GM12878 (cell line): ENCODE data around the gene CCL16. TPM values are rescaled to one million over a fixed set of nuclear protein-coding genes. Genes with fewer than 3 reads are reported as not detected.
A peak's percentile ranks its signal among the peaks of the same experiment; 100 is the strongest.

Source experiments
- ATAC-seq: fragments of 200-7000 bp; cut with Tn5 transposase; 3 replicates; pipeline ENCODE4 v1.9.1; 2020; ENCODE audit warnings: mild to moderate bottlenecking, moderate library complexity
- BruUV-seq: library from RNA; stranded (reverse); fragments of 400-500 nt; replicated peaks from 2 replicates; lab custom pipeline; 2021; lab: Mats Ljungman, UMichigan
- CTCF ChIA-PET: fragments of 300-600 bp; sonication (Branson Sonifier 250); formaldehyde crosslinking; extraction: SDS; loops from one replicate; lab custom pipeline; 2021; ENCODE audit warnings: inconsistent platforms; lab: Yijun Ruan, JAX
- POLR2A ChIA-PET: fragments of 350-600 bp; formaldehyde crosslinking; extraction: SDS; loops from one replicate; lab custom pipeline; 2021; ENCODE audit warnings: inconsistent platforms; lab: Charles Lee
- RAD21 ChIA-PET: fragments of 300-600 bp; sonication (Branson Sonifier 250); formaldehyde crosslinking; loops from one replicate; lab custom pipeline; 2023; ENCODE audit warnings: antibody characterized with exemption; ENCODE audit not compliant: unreplicated experiment; lab: Charles Lee
- SMC1A ChIA-PET: fragments of 300-600 bp; sonication (Branson Sonifier 250); formaldehyde crosslinking; loops from one replicate; lab custom pipeline; 2023; ENCODE audit not compliant: unreplicated experiment, uncharacterized antibody; lab: Charles Lee
- DNase-seq: peaks from one replicate; pipeline ENCODE4 v3.0.0-alpha.2; 2011; ENCODE audit warnings: low read depth, low spot score
- FAIRE-seq: peaks from 3 replicates; lab custom pipeline; 2011; peaks lifted over from hg19 to GRCh38; lab: Jason Lieb, UNC
- H2AFZ ChIP-seq: 2 replicates; pipeline ENCODE4 v1.6.0; 2011; ENCODE audit warnings: low read depth, low read length, control low read depth; ENCODE audit not compliant: control insufficient read depth
- H3K27ac ChIP-seq: 2 replicates; pipeline ENCODE4 v1.5.1; 2011; ENCODE audit warnings: control low read depth; ENCODE audit not compliant: control insufficient read depth, insufficient read depth
- H3K27me3 ChIP-seq, 2 experiments: replicated peaks in 1 of 2; 2 replicates each; pipeline versions ENCODE4 v1.6.0 to v1.6.1; 2011; ENCODE audit warnings: low read length in 1 of 2; ENCODE audit not compliant: control insufficient read depth in 2 of 2, insufficient read depth in 2 of 2
- H3K36me3 ChIP-seq, 2 experiments: 2 replicates each; pipeline ENCODE4 v1.5.1; 2011; ENCODE audit warnings: low read length in 1 of 2; ENCODE audit not compliant: control insufficient read depth in 2 of 2, insufficient read depth in 2 of 2
- H3K4me1 ChIP-seq: 2 replicates; pipeline ENCODE4 v1.6.1; 2011; ENCODE audit warnings: mild to moderate bottlenecking, low read length, moderate library complexity, mixed read lengths; ENCODE audit not compliant: control insufficient read depth, insufficient read depth
- H3K4me2 ChIP-seq: 2 replicates; pipeline ENCODE4 v1.6.0; 2011; ENCODE audit warnings: control low read depth; ENCODE audit not compliant: control insufficient read depth, insufficient read depth
- H3K4me3 ChIP-seq: fragments of 200-600 bp; sonication (generic); 2 replicates; pipeline ENCODE4 v1.5.1; 2016
- H3K79me2 ChIP-seq: 2 replicates; pipeline ENCODE4 v1.6.0; 2011; ENCODE audit warnings: low read length; ENCODE audit not compliant: control insufficient read depth, insufficient read depth
- H3K9ac ChIP-seq: 2 replicates; pipeline ENCODE4 v1.8.0; 2011; ENCODE audit warnings: low read length, control low read depth, mixed read lengths; ENCODE audit not compliant: control insufficient read depth, insufficient read depth
- H3K9me3 ChIP-seq: replicated peaks from 3 replicates; pipeline ENCODE4 v1.5.1; 2011; ENCODE audit warnings: mild to moderate bottlenecking, low read length; ENCODE audit not compliant: control insufficient read depth, insufficient read depth
- H4K20me1 ChIP-seq: 2 replicates; pipeline ENCODE4 v1.6.0; 2011; ENCODE audit not compliant: control insufficient read depth, insufficient read depth
- BRCA1 ChIP-seq: IDR thresholded peaks from 2 replicates; pipeline ENCODE4 v1.6.1; 2011; ENCODE audit warnings: low read depth, low read length, improper control_type of control experiment
- CHD2 ChIP-seq: IDR thresholded peaks from 2 replicates; pipeline ENCODE4 v1.6.1; 2011; ENCODE audit warnings: low read depth, low read length, improper control_type of control experiment, borderline replicate concordance
- HDAC2 ChIP-seq: fragments of 200-600 bp; sonication (generic); IDR thresholded peaks from 2 replicates; pipeline ENCODE4 v1.6.1; 2017
- MXI1 ChIP-seq: fragments of 150-350 bp; IDR thresholded peaks from 2 replicates; pipeline ENCODE4 v1.6.1; 2011; ENCODE audit warnings: low read depth, mild to moderate bottlenecking, inconsistent platforms, low read length, improper control_type of control experiment
- NKRF ChIP-seq: fragments of 450-650 bp; conservative IDR thresholded peaks from 2 replicates; pipeline ENCODE4 v1.6.1; 2017; ENCODE audit warnings: mild to moderate bottlenecking, moderate library complexity
- POLR2AphosphoS2 ChIP-seq: IDR thresholded peaks from 2 replicates; pipeline ENCODE4 v1.6.1; 2011; ENCODE audit warnings: low read depth, mild to moderate bottlenecking, low read length, improper control_type of control experiment, moderate library complexity
- TAF1 ChIP-seq: IDR thresholded peaks from 2 replicates; pipeline ENCODE4 v1.6.1; 2011; ENCODE audit warnings: mild to moderate bottlenecking, low read depth, low read length, borderline replicate concordance
- YBX1 ChIP-seq: fragments of 450-650 bp; IDR thresholded peaks from 2 replicates; pipeline ENCODE4 v1.6.1; 2016; ENCODE audit warnings: antibody characterized with exemption
- YY1 ChIP-seq: IDR thresholded peaks from 2 replicates; pipeline ENCODE4 v1.6.1; 2011; ENCODE audit warnings: low read depth, mild to moderate bottlenecking, low read length
- ZZZ3 ChIP-seq: IDR thresholded peaks from 2 replicates; pipeline ENCODE4 v1.6.1; 2011; ENCODE audit warnings: low read depth; ENCODE audit not compliant: control insufficient read depth, insufficient read length
- WGBS: methylation state at CpG from one replicate; pipeline ENCODE4 v1.1.6; 2016; ENCODE audit warnings: low lambda C conversion rate; ENCODE audit not compliant: insufficient replicate concordance, insufficient coverage; ENCODE audit errors: missing lambda C conversion rate; 5-methylcytosine and 5-hydroxymethylcytosine counted together
- in situ Hi-C: fragments of 300-500 bp; cut with MboI; formaldehyde crosslinking; loops from 9 replicates; pipeline ENCODE4 v1.14.3; 2018; ENCODE audit warnings: mixed read lengths
- intact Hi-C: fragments of 100-400 bp; cut with micrococcal nuclease; formaldehyde crosslinking; loops from one replicate; pipeline ENCODE4 v1.14.2; 2022; ENCODE audit not compliant: unreplicated experiment
- polyA plus RNA-seq, 11 experiments: library from polyadenylated mRNA; depleted of rRNA in 4 of 11; unstranded in 6 of 11; stranded (reverse) in 5 of 11; fragments of >200 nt; fragmentation: Nextera tagmentation in 4 of 11; fragmentation: Illumina TruSeq in 1 of 11; extraction: Ambion mirVana in 4 of 11; extraction: Trizol in 1 of 11; gene quantifications; 1 replicate in 1 of 11; 2 replicates in 10 of 11; pipeline versions ENCODE4 v1.2.1 to v1.2.3, GENCODE V29; 2011 to 2016; ENCODE audit warnings: inconsistent platforms in 2 of 11, missing spikeins in 2 of 11, low read depth in 1 of 11
- total RNA-seq, 4 experiments: library from RNA; depleted of rRNA in 3 of 4; stranded (reverse); fragments of >200 nt in 3 of 4; fragmentation: Illumina TruSeq in 1 of 4; extraction: Trizol in 1 of 4; gene quantifications; 2 replicates each; pipeline versions ENCODE4 v1.2.1 to v1.2.3, GENCODE V29; 2013 to 2021
- TF ChIP-seq, protein P1 (sequence below): fragments of 450-650 bp; formaldehyde crosslinking; IDR thresholded peaks from 2 replicates; pipeline ENCODE4 v1.4.0; 2020; ENCODE audit warnings: mild to moderate bottlenecking, moderate library complexity
- TF ChIP-seq, protein P2 (sequence below): IDR thresholded peaks from 2 replicates; pipeline ENCODE4 v1.6.1; 2012; ENCODE audit warnings: low read depth, low read length, improper control_type of control experiment

Gene CCL16
- total and polyA plus RNA-seq, 10 of the 15 experiments (the other 5 are each of a cell fraction or from before 2014, with no cell fraction given): not detected

- H3K36me3 ChIP-seq: no peaks in the 10 kb centered on the region
- H3K4me2 ChIP-seq: peak within 1 kb of the TSS; percentile 75
- H3K27me3 ChIP-seq: no peaks in the 10 kb centered on the region
- RAD21 ChIA-PET: interaction anchor here (0.6 to 2.3 kb wide), 12 partner anchors 9 to 219 kb away, joined by 3 to 15 read pairs (median 3); partner anchors contain the start of genes CCL5 and TAF15
- intact Hi-C loops: loop anchor here (5.0 kb wide), 1 partner anchor 83 kb away; no protein-coding TSS in a partner anchor
- no peaks in the 10 kb centered on the region for H3K9me3 ChIP-seq
- H3K27ac ChIP-seq: peak within 1 kb of the TSS; percentile 51
- no peaks in the 10 kb centered on the region for H3K79me2 ChIP-seq
- in situ Hi-C loops: no loop called here
- CTCF ChIA-PET: interaction anchor here (0.7 to 4.3 kb wide), 14 partner anchors 7 to 219 kb away, joined by 3 to 35 read pairs (median 4); no protein-coding TSS in a partner anchor
- H3K9ac ChIP-seq: peak within 1 kb of the TSS; percentile 19; the same call in 1 of the 2 replicates
- SMC1A ChIA-PET: interaction anchor here (1.0 to 4.5 kb wide), 15 partner anchors 9 to 81 kb away, joined by 3 to 33 read pairs (median 4); partner anchors contain the start of genes CCL5 and LYZL6
- ATAC-seq (peak; percentile 98), FAIRE-seq (no peak), DNase-seq (peak; percentile 53)
- POLR2A ChIA-PET: interaction anchor here (1.1 to 1.4 kb wide), 3 partner anchors 12 to 204 kb away, joined by 4 to 5 read pairs (median 4); no protein-coding TSS in a partner anchor
- H3K4me1 ChIP-seq: peaks cover 5% of the 10 kb centered on the region; the same call in 1 of the 2 replicates
- no peaks in the 10 kb centered on the region for H4K20me1 ChIP-seq
- H2AFZ ChIP-seq: peak within 1 kb of the TSS; percentile 92
- H3K4me3 ChIP-seq: peak within 1 kb of the TSS; percentile 62
- BruUV-seq: TSS peak; percentile 94
- 2% methylated on average over 34 of the region's 35 CpGs for WGBS
- TF ChIP-seq, protein P1, sequence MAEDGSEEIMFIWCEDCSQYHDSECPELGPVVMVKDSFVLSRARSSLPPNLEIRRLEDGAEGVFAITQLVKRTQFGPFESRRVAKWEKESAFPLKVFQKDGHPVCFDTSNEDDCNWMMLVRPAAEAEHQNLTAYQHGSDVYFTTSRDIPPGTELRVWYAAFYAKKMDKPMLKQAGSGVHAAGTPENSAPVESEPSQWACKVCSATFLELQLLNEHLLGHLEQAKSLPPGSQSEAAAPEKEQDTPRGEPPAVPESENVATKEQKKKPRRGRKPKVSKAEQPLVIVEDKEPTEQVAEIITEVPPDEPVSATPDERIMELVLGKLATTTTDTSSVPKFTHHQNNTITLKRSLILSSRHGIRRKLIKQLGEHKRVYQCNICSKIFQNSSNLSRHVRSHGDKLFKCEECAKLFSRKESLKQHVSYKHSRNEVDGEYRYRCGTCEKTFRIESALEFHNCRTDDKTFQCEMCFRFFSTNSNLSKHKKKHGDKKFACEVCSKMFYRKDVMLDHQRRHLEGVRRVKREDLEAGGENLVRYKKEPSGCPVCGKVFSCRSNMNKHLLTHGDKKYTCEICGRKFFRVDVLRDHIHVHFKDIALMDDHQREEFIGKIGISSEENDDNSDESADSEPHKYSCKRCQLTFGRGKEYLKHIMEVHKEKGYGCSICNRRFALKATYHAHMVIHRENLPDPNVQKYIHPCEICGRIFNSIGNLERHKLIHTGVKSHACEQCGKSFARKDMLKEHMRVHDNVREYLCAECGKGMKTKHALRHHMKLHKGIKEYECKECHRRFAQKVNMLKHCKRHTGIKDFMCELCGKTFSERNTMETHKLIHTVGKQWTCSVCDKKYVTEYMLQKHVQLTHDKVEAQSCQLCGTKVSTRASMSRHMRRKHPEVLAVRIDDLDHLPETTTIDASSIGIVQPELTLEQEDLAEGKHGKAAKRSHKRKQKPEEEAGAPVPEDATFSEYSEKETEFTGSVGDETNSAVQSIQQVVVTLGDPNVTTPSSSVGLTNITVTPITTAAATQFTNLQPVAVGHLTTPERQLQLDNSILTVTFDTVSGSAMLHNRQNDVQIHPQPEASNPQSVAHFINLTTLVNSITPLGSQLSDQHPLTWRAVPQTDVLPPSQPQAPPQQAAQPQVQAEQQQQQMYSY: no peak
- no peak for TF ChIP-seq POLR2AphosphoS2
- TF ChIP-seq CHD2: peak; percentile 56; the same call in 1 of the 2 replicates
- TF ChIP-seq, protein P2, sequence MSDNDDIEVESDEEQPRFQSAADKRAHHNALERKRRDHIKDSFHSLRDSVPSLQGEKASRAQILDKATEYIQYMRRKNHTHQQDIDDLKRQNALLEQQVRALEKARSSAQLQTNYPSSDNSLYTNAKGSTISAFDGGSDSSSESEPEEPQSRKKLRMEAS: peak; percentile 79
- TF ChIP-seq BRCA1: no peak
- TF ChIP-seq NKRF: peak; percentile 86
- TF ChIP-seq ZZZ3: no peak
- TF ChIP-seq YBX1: no peak
- TF ChIP-seq MXI1: peak; percentile 93
- TF ChIP-seq TAF1: no peak; the same call in 1 of the 2 replicates
- no peak for TF ChIP-seq HDAC2
- peak; percentile 36; the same call in 1 of the 2 replicates for TF ChIP-seq YY1
Observed at GRCh38 chr17:35930211-35931065, 50.9 kb downstream of the CCL16 start, which contains the start of gene RDM1. TSS of gene RDM1 (minus strand) at chr17:35930773. CDS start at chr17:35930727, 46 bp downstream.
